ENCODE data around the gene MAP2K1.

GRCh38 chr15:66477011-66477410 lies 90.3 kb downstream of the MAP2K1 start:
- TF ChIP-seq CTCF (IDR thresholded peaks at IDR 0.05) (no peak), POLR2A (IDR thresholded peaks at IDR 0.05) (no peak)
